CD4-positive, alpha-beta T cell treated with Interleukin-4 for 4 hours (primary cell): Measurements from ENCODE around the gene CNOT11.
"Not testable (repeated sequence)": the region's sequence is repeated elsewhere in the genome, so short reads cannot be mapped to it uniquely, and the experiment has no call there.

Source experiments
- DNase-seq: peaks from one replicate; pipeline ENCODE4 v3.0.0-alpha.2; 2020

CNOT11 gene

DNA sequence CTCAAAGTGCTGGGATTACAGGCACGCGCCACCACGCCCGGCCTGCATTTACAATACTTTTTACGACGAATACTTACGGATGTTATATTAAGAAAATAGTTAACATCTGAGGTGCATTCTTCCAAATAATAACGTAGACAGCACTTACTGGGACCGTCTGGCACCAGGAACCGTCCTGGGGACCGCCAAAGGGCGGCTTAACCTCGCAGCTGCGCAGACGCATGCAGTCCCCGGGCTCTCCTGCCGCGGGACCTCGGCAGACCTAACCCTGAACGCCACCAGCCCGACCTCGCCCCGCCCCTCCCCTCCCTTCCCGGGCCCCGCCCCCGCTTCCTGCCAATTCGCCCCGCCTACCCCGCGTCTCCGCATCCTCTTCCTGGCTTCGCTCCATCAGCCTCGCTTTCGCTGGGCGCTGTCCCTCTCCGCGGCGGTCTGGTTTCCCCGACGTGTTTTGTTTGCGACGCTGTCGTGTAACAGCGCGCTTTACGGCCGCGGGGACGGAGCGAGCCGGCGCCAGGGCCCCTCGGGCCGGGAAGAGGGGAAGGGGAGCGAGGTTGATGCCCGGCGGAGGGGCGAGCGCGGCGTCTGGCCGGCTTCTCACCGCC, at the start of gene CNOT11:
TSS of gene CNOT11 (plus strand) at position 479 of the 605 bp plus-strand sequence. CDS start at position 558, 79 bp downstream.
- DNase-seq, result peak; percentile 99

DNA sequence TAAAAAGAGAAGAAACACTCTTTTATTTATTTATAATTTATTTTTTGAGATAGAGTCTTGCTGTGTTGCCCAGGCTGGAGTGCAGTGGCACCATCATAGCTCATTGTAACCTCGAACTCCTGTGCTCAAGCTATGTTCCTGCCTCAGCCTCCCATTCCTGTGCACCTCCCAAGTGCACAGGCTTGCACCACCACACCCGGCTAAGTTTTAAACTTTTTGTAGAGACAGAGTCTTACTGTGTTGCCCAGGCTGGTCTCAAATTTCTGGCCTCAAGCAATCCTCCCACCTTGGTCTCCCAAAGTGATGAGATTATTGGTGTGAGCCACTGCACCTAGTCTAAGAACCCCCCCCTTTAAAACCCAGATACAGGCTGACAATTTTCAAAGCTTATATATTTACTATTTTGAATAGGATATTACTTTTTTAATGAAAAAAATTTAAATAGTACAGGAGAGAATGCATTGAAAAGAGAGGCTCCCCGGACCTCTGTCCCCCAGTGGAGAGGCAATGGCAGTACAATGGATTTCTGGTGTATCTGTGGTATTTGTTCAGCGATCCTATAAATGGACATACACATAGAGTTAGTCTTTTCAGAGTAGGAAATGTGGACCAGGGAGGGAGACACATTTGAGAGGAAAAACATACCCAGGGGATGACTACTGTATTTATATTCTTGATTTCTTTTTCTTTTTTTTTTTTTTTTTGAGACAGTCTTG, 48.1 kb upstream of the CNOT11 start:
- no peak for DNase-seq

DNA sequence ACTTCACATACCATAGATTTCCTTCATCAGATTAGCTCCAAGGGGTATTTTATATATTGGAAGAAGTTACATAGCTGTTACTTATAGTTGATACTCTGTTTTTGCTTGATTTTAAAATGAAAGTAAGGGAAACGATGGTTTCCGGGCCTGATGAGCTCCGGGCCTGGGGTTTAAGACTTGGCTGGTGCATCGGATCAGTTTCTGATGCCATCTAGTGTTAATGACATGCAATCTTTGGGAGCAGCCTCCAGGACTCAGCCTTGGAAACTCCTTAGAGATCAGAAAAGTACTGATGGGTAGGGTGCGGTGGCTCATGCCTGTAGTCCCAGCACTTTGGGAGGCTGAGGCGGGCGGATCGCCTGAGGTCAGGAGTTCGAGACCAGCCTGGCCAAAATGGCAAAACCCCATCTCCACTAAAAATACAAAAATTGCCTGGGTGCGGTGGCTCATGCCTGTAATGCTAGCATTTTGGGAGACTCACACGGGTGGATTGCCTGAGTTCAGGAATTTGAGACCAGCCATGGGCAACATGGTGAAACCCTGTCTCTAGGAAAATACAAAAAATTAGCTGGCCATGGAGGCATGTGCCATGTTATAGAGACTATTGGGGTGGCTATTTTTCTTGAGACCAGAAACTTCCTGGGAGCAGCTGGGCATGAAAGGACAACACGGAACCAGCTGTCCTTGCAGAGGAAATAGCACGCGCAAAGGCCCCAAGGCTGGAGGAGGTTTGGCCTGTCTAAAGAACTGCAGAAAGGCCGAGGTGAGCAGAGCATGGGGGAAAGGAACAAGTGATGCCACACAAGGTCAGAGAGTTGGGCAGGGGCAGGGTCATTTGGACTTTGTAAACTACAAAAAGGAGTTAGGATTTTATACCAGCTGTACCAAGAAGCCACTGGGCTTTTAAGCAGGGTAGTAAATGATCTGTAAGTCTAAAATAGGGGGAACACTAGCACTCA, 46.9 kb upstream of the CNOT11 start:
- DNase-seq, result peak; percentile 54

DNA sequence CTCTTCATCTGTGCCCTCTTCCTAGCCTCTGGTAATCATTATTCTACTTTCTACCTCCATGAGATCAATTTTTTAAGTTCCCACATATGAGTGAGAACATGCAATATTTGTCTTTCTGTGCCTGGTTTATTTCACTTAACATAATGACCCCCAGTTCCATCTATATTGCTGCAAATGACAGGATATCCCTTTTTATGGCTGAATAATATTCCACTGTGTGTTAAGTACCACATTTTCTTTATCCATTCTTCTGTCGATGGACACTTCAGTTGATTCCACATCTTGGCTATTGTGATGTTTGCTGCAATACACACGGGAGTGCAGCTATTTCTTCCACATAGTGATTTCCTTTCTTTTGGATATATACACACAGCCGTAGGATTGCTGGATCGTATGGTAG, 43.9 kb upstream of the CNOT11 start:
- DNase-seq, result no peak

DNA sequence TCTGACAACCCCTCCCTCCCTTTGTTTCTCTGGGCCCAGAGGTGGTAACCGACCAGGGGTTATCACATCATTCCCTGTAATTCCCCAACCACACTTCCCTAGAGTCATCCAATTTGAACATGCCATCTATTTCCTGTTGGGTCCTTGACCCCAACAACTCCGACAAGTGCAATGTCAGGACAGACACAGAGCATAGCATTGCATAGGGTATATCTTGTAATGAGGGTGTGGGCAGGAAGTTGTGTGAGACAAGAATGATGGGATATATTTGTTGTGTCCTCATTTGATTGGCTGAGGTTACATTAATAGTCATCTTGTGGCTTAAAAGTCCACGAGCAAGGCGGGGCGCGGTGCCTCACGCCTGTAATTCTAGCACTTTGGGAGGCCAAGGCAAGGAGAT, 33.4 kb upstream of the CNOT11 start:
- no peak for DNase-seq

DNA sequence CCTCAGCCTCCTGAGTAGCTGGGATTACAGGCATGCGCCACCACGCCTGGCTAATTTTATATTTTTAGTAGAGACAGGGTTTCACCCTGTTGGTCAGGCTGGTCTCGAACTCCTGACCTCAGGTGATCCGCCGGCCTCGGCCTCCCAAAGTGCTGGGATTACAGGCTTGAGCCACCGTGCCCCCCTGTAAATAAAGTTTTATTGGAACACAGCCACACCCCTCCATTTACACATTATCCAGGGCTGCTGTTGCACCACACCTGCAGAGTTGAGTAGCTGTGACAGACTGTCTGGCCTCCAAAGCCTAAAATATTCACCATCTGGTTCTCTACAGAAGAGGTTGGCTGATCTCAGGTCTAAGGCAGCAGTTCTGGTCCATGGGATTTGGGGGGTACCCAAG, 32.6 kb upstream of the CNOT11 start:
- not testable (repeated sequence) for DNase-seq

DNA sequence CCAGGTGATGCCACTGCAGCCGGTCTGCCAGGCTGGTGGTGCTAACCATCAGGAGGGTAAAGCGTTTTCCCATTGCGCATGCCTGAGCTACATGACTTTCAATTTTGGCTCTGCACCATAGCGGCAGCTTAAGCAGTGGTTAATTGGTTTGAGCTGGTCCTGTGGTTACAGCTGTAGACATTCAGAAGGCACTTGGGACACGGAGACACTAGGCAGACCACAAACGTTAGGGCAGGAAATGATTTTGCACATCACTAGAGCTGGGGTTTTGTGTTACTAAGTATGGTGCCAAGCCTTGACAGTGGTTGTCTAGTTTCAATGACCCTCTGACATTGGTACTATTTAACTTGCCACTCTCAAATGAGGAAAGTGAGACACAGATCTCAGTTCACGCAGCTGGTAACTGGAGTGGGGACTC, 28.9 kb upstream of the CNOT11 start:
- peak; percentile 62 for DNase-seq

DNA sequence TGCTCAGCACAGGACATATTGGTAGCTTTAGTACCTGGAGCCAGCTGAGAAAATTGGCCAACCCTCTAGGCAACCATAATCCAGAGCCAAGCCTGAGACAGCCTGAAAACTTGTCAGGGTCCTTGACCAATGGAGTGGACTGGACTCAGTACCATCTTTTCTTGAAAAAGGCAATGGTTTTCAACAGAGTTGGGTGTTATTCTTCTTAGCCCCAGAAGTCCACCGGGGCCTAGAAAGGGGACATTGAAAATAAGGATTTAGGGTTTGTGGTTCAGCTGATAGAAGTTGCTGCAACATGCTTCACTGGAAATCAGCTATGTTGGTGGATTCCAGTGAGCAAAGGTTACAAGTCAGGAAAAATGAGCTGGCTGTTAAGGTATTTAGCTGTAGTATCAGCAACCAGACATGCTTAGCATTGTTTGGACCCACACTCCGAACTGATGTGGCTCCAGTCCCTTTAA, 22.1 kb upstream of the CNOT11 start:
- no peak for DNase-seq

DNA sequence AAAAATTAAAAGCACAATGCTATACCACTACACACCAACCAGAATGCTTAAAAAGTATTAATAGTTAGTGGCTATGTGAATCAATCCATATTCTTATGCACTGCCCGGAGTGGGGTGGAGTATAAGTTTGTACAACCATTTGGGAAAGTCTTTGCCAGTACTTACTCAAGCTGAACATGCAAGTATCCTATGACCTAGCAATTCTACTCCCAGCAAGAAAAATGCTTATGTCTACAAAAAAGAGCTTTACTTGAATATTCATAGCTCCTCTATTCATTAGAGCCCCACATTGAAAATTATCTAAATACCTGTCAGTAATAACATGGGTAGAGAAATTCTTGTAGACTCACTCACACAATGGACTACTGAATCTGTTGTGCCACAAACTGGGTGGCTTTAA, 21.4 kb upstream of the CNOT11 start:
- DNase-seq, result no peak

DNA sequence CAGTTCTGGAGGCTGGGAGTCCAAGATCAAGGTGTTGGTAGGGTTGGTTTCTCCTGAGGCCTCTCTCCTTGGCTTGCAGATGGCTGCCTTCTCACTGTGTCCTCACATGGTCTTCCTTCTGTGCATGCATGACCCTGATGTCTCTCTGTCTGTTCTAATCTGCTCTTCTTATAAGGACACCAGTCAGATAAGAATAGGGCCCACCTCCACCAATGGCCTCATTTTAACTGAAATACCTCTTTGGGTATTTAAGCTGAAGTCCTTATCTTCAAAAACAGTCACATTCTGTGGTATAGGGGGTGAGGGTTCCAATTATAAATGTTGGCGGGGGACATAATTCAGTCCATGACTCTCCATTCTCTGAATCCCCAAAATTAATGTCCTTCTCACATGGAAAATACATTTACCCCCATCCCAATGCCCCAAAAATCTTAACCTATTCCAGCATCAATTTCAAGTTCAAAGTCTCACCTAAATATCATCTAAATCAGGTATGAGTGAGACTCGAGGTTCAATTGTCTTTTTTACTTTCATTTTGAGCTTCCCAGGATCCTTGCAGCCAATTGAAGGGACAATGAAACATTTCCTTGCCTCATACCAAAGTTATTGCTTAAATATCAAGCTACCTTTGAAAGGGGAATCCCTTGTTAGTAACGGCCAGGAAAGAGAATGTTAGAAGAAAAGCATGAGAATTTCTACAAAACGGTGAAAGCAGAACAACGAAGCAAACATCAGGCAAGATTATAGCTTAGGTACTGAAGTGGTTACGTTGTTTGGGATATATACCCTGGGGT, 20.6 kb upstream of the CNOT11 start:
- no peak for DNase-seq

DNA sequence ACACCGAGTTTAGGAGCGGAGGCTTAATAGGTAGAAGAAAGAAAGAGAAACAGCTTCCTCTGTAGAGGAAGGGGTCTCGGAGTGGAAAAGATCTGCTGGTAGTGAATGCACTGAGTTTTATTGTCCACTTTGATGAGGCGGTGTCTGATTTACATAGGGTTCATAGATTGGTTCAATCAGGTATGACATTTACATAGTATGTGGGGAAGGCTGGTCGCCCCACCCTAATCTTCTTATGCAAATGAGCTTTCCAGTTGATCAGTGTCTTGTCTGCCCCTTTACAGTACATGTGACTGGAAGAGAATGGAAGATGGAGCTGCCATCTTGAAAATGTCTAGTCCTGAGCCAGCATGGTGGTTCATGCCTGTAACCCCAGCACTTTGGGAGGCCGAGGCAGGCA, 19.9 kb upstream of the CNOT11 start:
- no peak for DNase-seq

DNA sequence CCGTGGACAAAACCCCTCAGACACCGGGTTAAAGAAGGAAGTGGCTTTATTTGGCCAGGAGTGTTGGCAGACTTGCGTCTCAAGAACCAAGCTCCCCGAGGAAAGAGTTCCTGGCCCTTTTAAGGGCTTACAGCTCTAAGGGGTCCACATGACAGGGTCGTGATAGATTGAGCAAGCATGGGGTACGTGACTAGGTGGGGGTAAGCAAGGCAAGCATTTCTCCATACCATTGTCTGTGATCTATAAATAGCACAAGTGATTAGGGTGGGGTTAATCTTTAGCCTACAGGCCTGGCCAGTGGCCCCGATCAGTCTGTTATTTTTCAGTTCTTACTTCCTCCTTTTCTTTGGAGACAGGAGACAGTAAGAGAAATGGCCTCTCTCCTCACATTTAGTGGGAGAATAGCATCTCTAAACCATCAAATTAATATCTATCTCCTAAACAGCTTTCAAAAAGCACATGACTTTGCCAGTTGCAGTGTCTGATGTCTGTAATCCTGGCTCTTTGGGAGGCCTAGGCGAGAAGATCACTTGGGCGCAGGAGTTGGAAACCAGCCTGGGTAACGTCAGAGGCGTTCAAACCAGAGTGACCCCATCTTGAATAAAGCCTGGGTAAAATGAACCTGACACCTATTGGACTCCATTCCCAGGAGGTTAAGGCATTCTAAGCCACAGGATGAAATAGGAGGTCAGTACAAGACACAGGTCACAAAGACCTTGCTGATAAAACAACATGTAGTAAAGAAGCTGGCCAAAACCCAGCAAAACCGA, 18.3 kb upstream of the CNOT11 start:
- DNase-seq, result no peak

DNA sequence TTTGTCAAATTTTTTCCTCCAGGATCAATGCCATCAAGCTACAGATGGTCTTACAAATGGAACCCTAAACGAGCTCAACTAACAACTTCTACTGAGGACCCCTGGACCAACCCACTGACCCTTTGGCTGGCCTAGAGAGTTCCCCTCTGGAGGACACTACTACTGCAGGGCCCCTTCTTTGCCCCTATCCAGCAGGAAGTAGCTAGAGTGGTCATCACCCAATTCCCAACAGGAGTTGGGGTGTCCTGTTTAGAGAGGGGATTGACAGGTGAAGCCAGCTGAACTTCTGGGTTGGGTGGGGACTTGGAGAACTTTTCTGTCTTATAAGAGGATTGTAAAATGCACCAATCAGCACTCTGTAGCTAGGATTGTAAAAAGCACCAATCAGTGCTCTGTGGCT, 16.7 kb upstream of the CNOT11 start:
- DNase-seq, result not testable (repeated sequence)

DNA sequence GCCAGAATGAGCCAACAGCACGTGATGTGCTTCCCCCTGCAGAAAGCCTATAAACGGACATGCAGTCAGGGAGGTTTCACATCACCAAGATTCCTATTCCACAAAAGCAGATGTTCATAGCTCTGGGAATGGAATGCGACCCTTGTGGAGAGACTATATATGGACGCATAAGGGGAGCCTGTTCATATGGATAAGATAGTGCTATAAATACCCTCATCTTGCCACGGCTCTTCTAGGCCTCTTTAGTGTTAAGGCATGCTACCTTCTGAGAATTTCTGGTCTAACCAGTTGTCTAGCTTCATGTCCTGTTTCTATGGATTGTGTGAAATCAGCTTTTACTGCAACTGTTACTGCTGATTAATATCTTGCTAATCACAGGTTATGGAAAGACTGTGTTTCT, 14.7 kb upstream of the CNOT11 start:
- DNase-seq, result not testable (repeated sequence)

DNA sequence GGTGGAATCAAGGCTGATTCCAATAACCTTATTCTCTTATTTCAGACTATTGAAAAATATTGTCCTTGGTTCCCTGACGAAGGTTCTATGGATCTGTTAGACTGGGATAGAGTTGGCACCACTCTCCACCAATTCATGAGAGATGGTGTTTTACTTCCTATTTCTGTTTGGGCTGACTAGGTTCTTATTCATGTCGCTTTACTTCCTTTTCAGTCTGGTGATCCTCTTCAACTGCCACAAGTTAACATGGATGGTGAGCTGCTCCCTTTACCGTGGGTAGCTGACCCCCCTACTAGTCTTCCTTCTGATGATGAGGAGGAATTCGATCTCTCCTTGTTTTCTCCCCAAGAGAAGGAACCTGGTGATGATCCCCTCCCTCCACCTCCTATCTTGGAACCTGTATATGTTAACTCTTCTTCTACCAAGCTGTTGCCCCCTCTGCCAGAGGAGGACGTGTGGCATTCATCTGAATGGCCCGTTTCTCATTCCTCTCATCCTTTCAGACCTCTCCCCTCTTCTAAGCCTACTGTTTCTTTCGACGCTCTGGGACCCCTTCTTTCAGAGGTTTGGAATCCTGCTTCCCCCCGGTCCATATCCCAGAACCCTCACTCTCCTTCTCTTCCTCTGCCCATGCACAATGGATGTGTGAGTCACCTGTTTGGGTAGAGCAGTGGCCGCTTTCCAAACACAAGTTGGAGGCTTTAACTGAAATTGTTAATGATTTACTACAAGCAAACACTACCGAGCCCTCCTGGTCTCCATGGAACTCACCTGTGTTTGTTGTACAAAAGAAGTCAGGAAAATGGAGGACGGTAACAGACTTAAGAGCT, 13.5 kb upstream of the CNOT11 start:
- DNase-seq, result no peak

DNA sequence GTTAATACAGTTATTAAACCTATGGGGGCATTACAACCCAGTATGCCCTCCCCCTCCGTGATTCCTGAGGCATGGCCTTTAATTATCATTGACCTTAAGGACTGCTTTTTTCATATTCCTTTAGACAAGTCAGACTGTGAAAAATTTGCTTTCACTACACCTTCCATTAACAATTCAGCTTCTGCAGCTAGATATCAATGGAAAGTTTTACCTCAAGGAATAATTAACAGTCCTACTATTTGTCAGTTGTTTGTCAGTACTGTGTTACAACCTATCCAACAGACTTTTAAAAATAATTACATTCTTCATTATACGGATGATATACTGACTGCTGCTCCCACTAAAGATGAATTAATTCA, 12.9 kb upstream of the CNOT11 start:
- not testable (repeated sequence) for DNase-seq

DNA sequence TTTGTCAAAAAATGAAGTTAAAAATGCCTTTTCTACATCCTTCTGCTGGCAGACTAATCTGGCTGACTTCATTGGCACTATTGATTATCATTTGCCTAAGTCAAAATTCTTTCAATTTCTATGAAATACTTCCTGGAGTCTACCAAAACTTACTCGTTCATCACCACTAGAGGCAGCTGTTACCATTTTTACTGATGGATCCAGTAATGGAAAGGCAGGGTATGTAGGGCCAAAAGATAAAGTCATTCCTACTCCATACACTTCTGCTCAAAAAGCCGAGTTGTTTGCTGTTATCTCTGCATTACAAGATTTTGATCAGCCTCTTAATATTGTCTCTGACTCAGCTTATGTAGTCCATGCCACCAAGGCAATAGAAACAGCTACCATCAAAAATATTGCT, 12.0 kb upstream of the CNOT11 start:
- DNase-seq, result peak; percentile 36

DNA sequence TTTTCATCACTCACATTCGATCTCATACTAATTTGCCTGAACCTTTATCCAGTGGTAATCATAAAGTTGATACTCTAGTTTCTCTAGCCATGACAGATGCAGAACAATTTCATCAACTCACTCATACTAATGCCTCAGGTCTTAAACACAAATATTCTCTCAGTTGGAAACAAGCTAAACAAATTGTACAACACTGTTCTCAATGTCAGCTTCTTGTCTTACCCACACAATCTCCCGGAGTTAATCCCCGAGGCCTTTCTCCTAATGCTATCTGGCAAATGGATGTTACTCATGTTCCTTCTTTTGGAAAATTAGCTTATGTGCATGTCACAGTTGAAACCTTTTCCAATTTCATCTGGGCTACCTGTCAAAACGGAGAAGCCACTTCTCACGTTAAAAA, 11.5 kb upstream of the CNOT11 start:
- no peak for DNase-seq

DNA sequence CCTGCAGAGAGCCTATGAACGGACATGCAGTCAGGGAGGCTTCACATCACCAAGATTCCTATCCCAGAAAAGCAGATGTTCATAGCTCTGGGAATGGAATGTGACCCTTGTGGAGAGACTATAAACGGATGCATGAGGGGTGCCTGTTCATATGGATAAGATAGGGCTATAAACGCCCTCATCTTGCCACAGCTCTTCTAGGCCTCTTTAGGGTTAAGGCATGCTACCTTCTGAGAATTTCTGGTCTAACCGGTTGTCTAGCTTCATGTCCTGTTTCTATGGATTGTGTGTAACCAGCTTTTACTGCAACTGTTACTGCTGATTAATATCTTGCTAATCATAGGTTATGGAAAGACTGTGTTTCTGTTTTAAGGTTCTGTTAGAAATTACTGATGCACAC, 8.3 kb upstream of the CNOT11 start:
- not testable (repeated sequence) for DNase-seq

DNA sequence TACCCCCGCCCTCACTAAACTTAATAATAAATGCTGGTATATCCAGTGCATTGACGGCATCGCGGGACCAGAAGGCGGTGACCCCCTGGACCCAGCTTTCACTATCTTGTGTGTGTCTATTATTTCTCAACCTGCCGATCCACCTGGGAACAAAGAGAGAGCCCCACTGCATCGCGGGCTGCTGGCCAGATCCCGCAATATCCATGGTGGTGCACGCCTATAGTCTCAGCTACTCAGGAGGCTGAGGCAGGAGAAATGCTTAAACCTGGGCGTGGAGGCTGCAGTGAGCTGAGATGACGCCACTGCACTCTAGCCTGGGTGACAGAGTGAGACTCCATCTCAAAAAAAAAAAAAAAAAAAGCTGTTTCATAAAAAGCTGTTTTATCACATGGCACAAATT, 7.8 kb upstream of the CNOT11 start:
- not testable (repeated sequence) for DNase-seq

DNA sequence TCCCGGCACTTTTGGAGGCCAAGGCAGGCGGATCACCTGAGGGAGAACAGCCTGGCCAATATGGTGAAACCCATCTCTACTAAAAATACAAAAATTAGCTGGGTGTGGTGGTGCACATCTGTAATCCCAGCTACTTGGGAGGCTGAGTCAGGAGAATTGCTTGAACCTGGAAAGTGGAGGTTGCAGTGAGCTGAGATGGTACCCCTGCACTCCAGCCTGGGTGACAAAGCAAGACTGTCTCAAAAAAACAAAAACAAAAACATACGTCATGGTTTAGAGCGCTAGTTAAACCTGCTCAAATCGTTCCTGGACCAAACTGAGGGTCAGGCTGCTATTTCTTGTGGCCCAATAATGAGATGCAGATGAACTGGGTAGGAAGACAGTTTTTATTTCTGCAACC, 7.2 kb upstream of the CNOT11 start:
- DNase-seq, result not testable (repeated sequence)
